ENCODE results near the gene TTR. TPM values are rescaled to one million over a fixed set of nuclear protein-coding genes. Genes with fewer than 3 reads are reported as not detected.

TTR gene
- total and polyA plus RNA-seq, 2 of the 13 experiments (the other 11 are each of a cell fraction or from before 2014, with no cell fraction given): 91.3 to 496 TPM

DNA sequence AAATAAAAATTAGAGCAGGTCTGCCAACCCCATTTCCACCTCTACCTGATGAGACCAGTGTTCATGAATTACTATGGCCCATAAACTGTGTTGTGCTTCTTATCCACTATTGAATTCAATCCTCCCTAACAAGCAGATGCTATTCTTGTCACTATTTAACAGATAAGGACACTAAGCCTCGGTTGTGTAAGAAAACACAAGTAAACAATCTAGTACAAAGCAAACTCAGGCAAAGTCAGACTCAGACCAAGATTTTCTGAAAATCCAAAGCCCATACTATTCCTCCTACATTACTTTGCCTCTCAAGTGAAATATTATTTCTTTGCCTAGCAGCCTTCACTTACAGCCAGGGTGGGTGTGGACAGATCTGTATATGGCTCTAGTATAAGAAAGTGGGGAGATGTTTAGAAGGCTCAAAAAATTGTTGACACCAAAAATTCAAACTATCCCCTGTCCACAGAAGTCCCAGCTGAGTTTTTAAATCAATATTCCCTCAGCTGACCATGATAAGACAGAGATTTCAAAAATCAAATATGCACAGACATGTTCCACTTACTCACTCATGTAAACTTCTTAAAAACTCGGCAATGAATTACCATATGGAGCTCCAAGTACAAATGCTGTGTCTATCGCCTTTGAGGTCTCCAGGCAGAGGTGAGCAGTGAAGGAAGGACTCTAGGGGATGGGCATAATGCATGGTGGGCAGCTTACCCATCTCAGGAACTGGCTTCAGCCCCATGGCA lies 16.0 kb upstream of the TTR start:
- ATAC-seq: peak; percentile 26; the same call in 2 of the 3 replicates
- Histone ChIP-seq H3K4me1 (ENCODE audit: insufficient read depth, low read length) (peaks cover 62% of the 10 kb centered on the region), H3K9ac (ENCODE audit: insufficient read depth, low read depth, low read length) (no peak overlapping the region), H2AFZ (ENCODE audit: low read length) (no peak overlapping the region), H4K20me1 (ENCODE audit: insufficient read depth, low read length) (no peaks in the 10 kb centered on the region), H3K9me3 (ENCODE audit: low read length) (no peaks in the 10 kb centered on the region), H3K27me3 (ENCODE audit: control insufficient read depth in 1 of 2, insufficient read depth in 2 of 2, low read length in 2 of 2) (no peaks in the 10 kb centered on the region), H3K4me3 (replicated peaks in 1 of 3; ENCODE audit: insufficient read depth in 1 of 3, low read depth in 2 of 3, low read length in 3 of 3) (no peak overlapping the region), H3K27ac (ENCODE audit: extremely low read length, insufficient read depth, low read length) (no peak overlapping the region), H3K4me2 (ENCODE audit: low read depth, low read length) (no peak overlapping the region), H3K79me2 (ENCODE audit: insufficient read depth, low read length) (no peaks in the 10 kb centered on the region), H3K36me3 (replicated peaks in 1 of 2; ENCODE audit: control insufficient read depth in 1 of 2, insufficient read depth in 2 of 2, low read length in 2 of 2) (no peaks in the 10 kb centered on the region)
- no TSS peak for BruUV-seq (replicated peaks)
- 6% methylated on average over 3 of the region's 3 CpGs for WGBS (ENCODE audit: low lambda C conversion rate)
- ChIA-PET CTCF (ENCODE audit: low intra/inter-chr PET ratio, low total read pairs) (interaction anchor here (1.2 kb wide), 1 partner anchor 16 kb away, joined by 3 read pairs; the partner anchor contains the start of gene TTR), POLR2A (interaction anchor here (0.7 to 1.9 kb wide), 3 partner anchors 11 to 30 kb away, joined by 3 to 10 read pairs (median 3); partner anchors contain the start of gene TTR)
- DNase-seq (ENCODE audit: low spot score): no peak
- in situ Hi-C loops (cut with HindIII; ENCODE audit: extremely low pct_ligation_motif_present, low pct_unique_long_range_greater_than_20kb): no loop called here
- no peak for FAIRE-seq
- TF ChIP-seq, protein P1, sequence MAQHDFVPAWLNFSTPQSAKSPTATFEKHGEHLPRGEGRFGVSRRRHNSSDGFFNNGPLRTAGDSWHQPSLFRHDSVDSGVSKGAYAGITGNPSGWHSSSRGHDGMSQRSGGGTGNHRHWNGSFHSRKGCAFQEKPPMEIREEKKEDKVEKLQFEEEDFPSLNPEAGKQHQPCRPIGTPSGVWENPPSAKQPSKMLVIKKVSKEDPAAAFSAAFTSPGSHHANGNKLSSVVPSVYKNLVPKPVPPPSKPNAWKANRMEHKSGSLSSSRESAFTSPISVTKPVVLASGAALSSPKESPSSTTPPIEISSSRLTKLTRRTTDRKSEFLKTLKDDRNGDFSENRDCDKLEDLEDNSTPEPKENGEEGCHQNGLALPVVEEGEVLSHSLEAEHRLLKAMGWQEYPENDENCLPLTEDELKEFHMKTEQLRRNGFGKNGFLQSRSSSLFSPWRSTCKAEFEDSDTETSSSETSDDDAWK (CRISPR knock-in tag; IDR thresholded peaks at IDR 0.05): no peak
- no peak for TF ChIP-seq ZSCAN22 (CRISPR knock-in tag; IDR thresholded peaks at IDR 0.05)
- no peak for TF ChIP-seq SETDB1 (CRISPR knock-in tag; IDR thresholded peaks at IDR 0.05; ENCODE audit: borderline replicate concordance)
- no peak for TF ChIP-seq ATF4 (CRISPR knock-in tag; IDR thresholded peaks at IDR 0.05)
- TF ChIP-seq FOXP1 (IDR thresholded peaks at IDR 0.05): no peak
- 0 out of 2 replicates have a peak, but pooled peaks have one; percentile 29 for TF ChIP-seq FOXP1 (CRISPR knock-in tag; IDR thresholded peaks at IDR 0.05)
- no peak for TF ChIP-seq CCDC6 (CRISPR knock-in tag; IDR thresholded peaks at IDR 0.05)
- TF ChIP-seq JUN (CRISPR knock-in tag; IDR thresholded peaks at IDR 0.05): no peak
- TF ChIP-seq ZNF180 (CRISPR knock-in tag; IDR thresholded peaks at IDR 0.05; ENCODE audit: borderline replicate concordance, low read depth): no peak
- intact Hi-C loops (cut with micrococcal nuclease; ENCODE audit: unreplicated experiment): no loop called here

All from HepG2 (cell line).